HL-60/S4 (cell line): ENCODE data around the gene SLC35F3.

Experiments used
- in situ Hi-C: fragments of 300-500 bp; cut with MboI; formaldehyde crosslinking; loops from 2 replicates; pipeline ENCODE4 v1.14.3; 2022; ENCODE audit warnings: low sequenced_read_pairs

The SLC35F3 gene

GRCh38 chr1:233909195-233909594 lies 4.7 kb downstream of the SLC35F3 start:
- in situ Hi-C loops = no loop called here

GRCh38 chr1:233912447-233912846 lies 8.0 kb downstream of the SLC35F3 start:
- in situ Hi-C loops = no loop called here

DNA sequence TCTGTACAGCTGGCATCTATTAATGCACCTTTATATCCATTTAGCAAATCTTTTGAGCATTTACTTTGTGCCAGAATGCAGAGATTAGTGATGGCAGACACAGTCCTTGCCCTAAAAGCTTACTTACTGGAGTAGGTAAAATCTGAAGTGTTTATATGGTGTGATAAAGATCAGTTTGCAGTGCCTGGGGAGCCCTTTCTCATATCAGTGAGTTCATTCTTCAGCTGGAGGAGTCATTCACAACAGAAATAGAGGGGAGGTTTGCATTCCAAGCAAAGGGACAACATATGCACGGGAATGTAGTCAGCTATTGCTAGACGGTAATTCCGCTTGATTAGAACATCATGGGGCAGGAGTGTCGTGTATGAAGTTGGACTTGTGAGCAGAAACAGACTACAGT lies 8.4 kb downstream of the SLC35F3 start:
- in situ Hi-C loops = no loop called here

- in situ Hi-C loops = no loop called here
Observed at GRCh38 chr1:233916706-233917105, 12.2 kb downstream of the SLC35F3 start.

DNA sequence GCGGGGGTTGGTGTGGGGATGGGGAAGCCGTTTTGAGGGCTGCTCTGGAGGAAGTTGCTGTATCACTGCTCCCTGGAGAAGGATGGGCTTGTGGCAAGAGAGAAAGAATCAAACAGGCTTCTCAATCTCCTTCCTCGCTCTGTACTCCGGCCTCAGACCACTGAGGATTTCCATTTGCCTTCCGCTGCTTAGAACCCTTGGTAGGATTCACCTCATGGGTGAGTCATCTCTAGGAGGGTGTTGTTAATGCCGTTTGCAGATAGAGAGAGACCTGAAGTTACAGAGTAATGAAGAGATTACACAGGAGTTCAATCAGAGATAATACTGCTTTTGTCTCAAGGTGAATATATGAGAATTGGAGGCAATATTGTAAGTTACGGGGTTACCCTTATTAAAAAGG lies 15.3 kb downstream of the SLC35F3 start:
- in situ Hi-C loops = no loop called here

GRCh38 chr1:233928123-233928522 lies 23.6 kb downstream of the SLC35F3 start:
- in situ Hi-C loops = no loop called here

GRCh38 chr1:233933339-233933738 lies 28.9 kb downstream of the SLC35F3 start:
- in situ Hi-C loops = no loop called here

DNA sequence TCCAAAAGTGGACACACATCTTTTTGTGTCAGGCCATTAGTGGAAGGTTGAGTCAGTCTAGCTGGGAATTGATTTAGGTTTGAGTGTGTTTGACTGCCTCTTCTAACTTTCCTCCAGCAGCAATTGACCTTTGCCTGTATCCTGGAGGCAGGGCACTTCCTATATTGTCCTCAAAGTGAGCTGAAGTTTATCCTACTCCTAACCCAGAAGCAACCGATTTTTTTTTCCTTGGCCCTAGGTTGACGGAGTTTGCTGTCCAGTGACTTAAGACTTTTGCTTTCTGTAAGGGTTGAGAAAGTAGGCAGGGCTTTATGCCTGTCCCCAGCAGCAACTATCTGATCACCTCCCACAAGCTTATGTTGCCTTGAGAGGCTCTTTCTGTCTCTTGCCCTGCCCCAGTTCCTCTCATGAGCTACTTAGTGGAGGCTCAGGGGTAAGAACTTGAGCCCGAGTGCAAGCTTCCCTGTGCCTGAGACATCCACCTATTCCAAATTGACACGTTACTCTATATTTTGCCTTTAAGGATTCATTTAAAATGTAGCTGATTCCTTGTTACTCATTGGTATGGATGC lies 30.9 kb downstream of the SLC35F3 start:
- in situ Hi-C loops = no loop called here

DNA sequence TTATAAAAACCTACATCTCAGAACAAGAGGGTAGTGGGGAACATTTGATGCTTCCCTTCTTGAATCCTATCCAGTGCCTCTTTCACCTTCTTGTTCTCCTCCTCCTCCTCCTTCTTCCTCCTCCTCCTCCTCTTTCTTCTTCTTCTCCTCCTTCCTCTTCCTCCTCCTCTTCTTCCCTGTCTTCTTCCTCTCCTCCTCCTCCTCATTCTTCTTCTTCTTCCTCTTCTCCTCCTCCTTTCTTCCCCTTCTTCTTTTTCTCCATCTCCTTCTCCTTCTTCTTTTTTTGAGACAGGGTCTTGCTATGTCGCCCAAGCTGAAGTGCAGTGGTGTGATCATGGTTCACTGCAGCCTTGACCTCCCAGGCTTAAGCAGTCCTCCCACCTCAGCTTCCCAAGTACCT lies 31.9 kb downstream of the SLC35F3 start:
- in situ Hi-C loops = no loop called here

GRCh38 chr1:233936842-233937241 lies 32.4 kb downstream of the SLC35F3 start:
- in situ Hi-C loops = no loop called here

DNA sequence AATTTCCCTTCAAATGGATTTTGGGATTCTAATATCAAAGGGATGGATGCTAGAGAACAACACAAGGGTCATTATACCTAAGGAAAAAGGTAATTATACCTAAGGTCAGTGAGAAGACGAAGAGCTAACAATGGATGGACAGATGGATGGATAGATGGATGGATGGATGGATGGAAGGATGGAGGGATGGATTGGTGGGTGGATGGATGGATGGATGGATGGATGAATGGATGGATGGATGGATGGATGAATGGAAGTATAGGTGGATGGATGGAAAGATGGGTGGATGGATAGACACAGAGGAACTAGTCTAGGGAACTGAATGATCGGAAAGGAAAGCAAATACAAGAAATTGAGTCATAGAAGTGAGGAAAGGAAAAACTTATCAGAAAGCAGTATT lies 34.0 kb downstream of the SLC35F3 start:
- in situ Hi-C loops = no loop called here

DNA sequence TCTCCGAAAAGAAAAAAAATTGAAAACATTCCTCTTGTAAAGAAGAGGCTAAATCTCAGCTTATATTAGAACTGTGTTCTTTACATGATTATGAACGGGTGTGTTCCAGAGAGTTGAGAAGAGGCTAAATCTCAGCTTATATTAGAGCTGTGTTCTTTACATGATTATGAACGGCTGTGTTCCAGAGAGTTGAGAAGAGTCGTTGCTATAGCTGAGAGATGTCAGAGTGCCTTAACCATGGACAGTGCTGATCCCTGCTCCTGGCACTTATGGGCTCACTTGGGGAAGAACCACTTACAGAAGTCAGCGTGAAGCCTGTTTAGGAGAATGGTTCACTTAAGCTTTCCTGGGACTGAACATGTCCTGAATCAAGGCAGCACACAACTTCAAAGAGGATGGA lies 35.0 kb downstream of the SLC35F3 start:
- in situ Hi-C loops = no loop called here

GRCh38 chr1:233940908-233941307 lies 36.4 kb downstream of the SLC35F3 start:
- in situ Hi-C loops = no loop called here

DNA sequence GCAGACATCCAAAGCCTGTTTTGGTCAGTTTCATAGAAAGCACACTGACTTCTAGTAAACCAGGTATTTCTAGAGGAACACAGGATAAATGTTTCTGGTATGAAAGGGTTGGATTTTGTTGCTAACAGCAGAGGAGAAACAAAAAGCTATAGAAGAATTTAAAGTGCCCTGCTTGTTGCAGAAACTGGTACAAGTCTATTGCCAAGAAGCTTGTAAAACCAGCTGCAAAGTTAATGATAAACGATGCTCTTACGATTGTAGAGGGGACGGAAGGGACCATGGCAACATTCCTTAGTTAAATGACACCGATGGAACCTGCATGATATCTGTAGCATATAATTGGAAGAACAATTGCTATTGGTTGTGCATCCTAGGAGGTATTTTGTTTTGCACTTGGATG lies 40.1 kb downstream of the SLC35F3 start:
- in situ Hi-C loops = no loop called here

DNA sequence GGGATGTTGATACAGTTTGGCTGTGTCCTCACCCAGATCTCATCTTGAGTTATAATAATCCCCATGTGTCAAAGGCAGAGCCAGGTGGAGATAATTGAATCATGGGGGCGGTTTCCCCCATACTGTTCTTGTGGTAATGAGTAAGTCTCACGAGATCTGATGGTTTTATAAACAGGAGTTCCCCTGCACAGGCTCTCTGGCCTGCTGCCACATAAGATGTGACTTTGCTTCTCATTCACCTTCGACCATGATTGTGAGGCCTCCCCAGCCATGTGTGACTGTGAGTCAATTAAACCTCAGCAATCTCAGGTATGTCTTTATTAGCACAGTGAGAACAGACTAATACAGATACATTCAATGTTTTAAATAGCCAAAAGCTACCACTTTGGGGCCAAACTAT lies 41.1 kb downstream of the SLC35F3 start:
- in situ Hi-C loops = no loop called here

DNA sequence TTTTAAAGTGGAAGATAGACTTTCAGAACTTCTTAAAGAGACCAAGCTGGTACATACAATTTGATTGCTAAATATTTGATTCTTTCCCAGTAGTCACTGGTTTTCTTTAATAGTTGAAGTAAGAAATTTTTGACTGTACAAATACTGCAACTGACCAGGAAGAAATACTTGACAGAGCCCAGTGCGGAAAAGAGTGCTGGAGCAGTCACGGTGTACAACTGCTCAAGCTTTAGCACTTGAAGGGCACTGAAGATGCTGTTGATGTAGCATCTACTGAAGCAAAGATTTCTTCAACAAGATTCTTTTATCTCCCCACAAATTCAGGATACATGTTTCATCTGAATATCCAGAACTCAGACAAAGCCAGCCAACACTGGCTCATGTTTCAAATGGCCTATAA lies 41.5 kb downstream of the SLC35F3 start:
- in situ Hi-C loops = no loop called here

GRCh38 chr1:233946724-233947123 lies 42.2 kb downstream of the SLC35F3 start:
- in situ Hi-C loops = no loop called here

DNA sequence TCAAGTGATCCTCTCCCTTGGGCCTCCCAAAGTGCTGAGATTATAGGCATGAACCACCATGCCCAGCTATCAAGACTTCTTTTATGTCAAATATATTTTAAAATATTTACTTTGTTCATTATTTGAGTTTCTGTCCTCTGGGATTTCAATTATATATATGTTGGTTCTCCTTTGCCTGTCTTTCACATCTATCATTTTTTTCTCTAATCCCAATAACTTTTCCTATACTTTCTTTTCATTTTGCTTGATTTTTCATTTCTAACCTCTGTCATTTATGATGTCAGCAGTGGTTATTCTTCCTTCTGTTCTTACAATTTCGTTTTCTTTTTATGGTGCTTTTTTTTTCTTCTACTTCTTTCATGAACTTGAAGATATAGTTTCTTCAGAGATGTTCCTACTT lies 47.3 kb downstream of the SLC35F3 start:
- in situ Hi-C loops = no loop called here

- in situ Hi-C loops = no loop called here
Observed at GRCh38 chr1:233957691-233958090, 53.2 kb downstream of the SLC35F3 start.

GRCh38 chr1:233959102-233959501 lies 54.6 kb downstream of the SLC35F3 start:
- in situ Hi-C loops = no loop called here

DNA sequence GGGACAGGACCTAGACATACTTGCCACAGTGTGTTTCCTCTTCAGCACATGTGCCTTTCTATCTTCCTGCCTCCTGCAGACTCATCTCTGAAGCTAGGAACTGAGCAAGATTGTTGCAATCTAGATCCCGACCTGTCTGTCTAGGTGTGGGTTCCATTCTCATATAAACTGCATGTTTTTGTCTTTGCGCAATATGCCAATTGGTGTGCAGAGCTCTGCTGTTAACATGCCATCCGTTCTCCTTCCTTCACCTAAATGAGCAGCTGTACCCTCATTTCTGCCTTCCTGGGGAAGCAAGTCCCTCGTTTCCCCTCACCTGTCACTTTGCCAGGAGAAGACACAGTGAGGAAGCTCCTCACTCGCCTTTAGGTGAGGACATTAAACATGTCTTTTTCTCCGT lies 55.5 kb downstream of the SLC35F3 start:
- in situ Hi-C loops = no loop called here

DNA sequence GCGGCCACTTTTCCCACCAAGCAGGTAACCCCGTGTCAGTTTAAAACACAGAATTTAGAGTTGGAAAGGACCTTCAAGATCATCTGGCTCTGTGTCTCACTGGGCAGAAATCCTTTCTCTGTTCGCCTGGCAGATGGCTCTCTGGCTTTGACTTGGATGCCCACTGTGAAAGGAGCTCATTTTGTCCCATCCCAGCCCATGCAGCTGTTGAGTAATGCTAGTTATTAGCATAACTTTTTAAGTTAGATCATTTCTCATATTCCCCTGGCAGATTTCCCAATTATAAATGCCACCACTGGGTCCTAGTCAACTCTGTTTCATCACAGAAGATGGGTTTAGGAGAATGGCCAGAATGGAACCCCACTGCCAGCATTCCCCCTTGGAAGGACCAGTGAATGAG lies 55.9 kb downstream of the SLC35F3 start:
- in situ Hi-C loops = no loop called here

GRCh38 chr1:233962878-233963277 lies 58.4 kb downstream of the SLC35F3 start:
- in situ Hi-C loops = no loop called here

DNA sequence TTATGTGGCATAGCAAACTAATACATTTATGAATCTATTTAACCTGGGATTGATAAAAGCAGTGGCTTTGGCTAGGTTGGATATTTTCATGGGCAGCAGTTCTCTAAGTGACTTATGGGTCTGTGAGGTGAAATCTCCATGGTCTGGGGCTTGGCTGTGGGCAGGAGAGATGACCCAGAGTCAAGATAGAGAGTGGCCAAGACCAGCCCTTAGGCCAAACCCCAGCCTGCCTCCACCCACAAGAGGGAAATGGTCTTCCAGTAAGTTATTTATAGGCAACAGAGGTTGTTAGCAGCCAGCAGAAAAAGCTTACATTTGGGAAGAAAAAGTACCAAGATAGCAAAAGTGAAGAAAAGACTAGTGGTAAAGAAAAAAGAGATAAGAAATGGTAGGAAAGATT lies 61.4 kb downstream of the SLC35F3 start:
- in situ Hi-C loops = no loop called here
